Right lobe of liver (tissue), 4 donors: ENCODE results near the gene CLASRP.

Experiments
- CTCF ChIP-seq, 4 donors: fragments of 200-600 bp in 3 of 4; fragments of 450-650 bp in 1 of 4; IDR thresholded peaks; one replicate each; pipeline versions ENCODE4 v1.5.1 to v1.8.0; 2016 to 2022; ENCODE audit warnings: antibody characterized with exemption in 4 of 4, mild to moderate bottlenecking in 2 of 4
- POLR2A ChIP-seq: fragments of 450-650 bp; IDR thresholded peaks from one replicate; pipeline ENCODE4 v1.6.1; 2017; ENCODE audit warnings: antibody characterized with exemption, mild to moderate bottlenecking
- donor health status: DM: no; HTN: no; CAD: no.
- donor health status: DM: no; HTN: no; CAD: no.
- donor health status: DM: no; HTN: yes; CAD: no.

GRCh38 chr19:45087531-45087930 lies 48.7 kb downstream of the CLASRP start:
- TF ChIP-seq POLR2A: no peak
- TF ChIP-seq CTCF (IDR thresholded peaks at IDR 0.05): no peak
